IMR-90 (cell line): Measurements from ENCODE around the gene NCF2. TPM values are rescaled to one million over a fixed set of nuclear protein-coding genes. Genes with fewer than 3 reads are reported as not detected.

Experiments
- ATAC-seq: fragments of 200-7000 bp; cut with Tn5 transposase; 2 replicates; pipeline ENCODE4 v1.9.1; 2020; ENCODE audit warnings: low read depth, mild to moderate bottlenecking, moderate library complexity
- BruUV-seq: library from RNA; stranded (reverse); fragments of 400-500 nt; replicated peaks from 2 replicates; lab custom pipeline; 2021; lab: Mats Ljungman, UMichigan
- CTCF ChIA-PET: fragments of 300-600 bp; formaldehyde crosslinking; extraction: SDS; loops from one replicate; lab custom pipeline; 2021; ENCODE audit warnings: antibody characterized with exemption; lab: Yijun Ruan, JAX
- POLR2A ChIA-PET: fragments of 300-600 bp; sonication (Branson Sonifier 250); formaldehyde crosslinking; loops from one replicate; lab custom pipeline; 2022; ENCODE audit warnings: antibody characterized with exemption; ENCODE audit not compliant: unreplicated experiment; lab: Charles Lee
- DNase-seq: peaks from one replicate; pipeline ENCODE4 v3.0.0; 2013
- H2AFZ ChIP-seq: replicated peaks from 2 replicates; pipeline ENCODE3; 2013; ENCODE audit warnings: low read length, mild to moderate bottlenecking; ENCODE audit not compliant: poor library complexity
- H2AK5ac ChIP-seq: 2 replicates; pipeline ENCODE4 v1.6.1; 2013; ENCODE audit warnings: low read depth, low read length, inconsistent platforms
- H2AK9ac ChIP-seq: replicated peaks from 2 replicates; pipeline ENCODE3; 2013; ENCODE audit warnings: mild to moderate bottlenecking, low read depth, low read length, moderate library complexity; ENCODE audit not compliant: poor library complexity
- H2BK120ac ChIP-seq: 2 replicates; pipeline ENCODE4 v1.6.1; 2013; ENCODE audit warnings: low read depth, low read length, inconsistent platforms
- H2BK15ac ChIP-seq: 3 replicates; pipeline ENCODE4 v1.6.1; 2013; ENCODE audit warnings: low read depth, low read length, inconsistent platforms
- H2BK20ac ChIP-seq: 2 replicates; pipeline ENCODE4 v1.6.1; 2013; ENCODE audit warnings: low read depth, mild to moderate bottlenecking, inconsistent platforms, low read length, moderate library complexity
- H2BK5ac ChIP-seq: 2 replicates; pipeline ENCODE4 v1.6.1; 2013; ENCODE audit warnings: mild to moderate bottlenecking, low read depth, low read length, inconsistent platforms; ENCODE audit not compliant: poor library complexity, severe bottlenecking
- H3K14ac ChIP-seq: replicated peaks from 2 replicates; pipeline ENCODE4 v1.6.1; 2013; ENCODE audit warnings: low read depth, low read length, inconsistent platforms
- H3K18ac ChIP-seq: 2 replicates; pipeline ENCODE4 v1.6.1; 2013; ENCODE audit warnings: low read depth, low read length, control low read depth
- H3K23ac ChIP-seq: 2 replicates; pipeline ENCODE4 v1.6.1; 2013; ENCODE audit warnings: low read depth, low read length, inconsistent platforms
- H3K27ac ChIP-seq: 2 replicates; pipeline ENCODE4 v1.5.1; 2013; ENCODE audit warnings: mild to moderate bottlenecking, control low read depth, low read length; ENCODE audit not compliant: insufficient read depth
- H3K27me3 ChIP-seq: 2 replicates; pipeline ENCODE4 v1.6.1; 2013; ENCODE audit warnings: low read length; ENCODE audit not compliant: control insufficient read depth, insufficient read depth
- H3K36me3 ChIP-seq: 2 replicates; pipeline ENCODE4 v1.6.1; 2013; ENCODE audit warnings: low read length, mixed read lengths; ENCODE audit not compliant: control insufficient read depth, insufficient read depth
- H3K4ac ChIP-seq: 2 replicates; pipeline ENCODE4 v1.6.1; 2013; ENCODE audit warnings: low read depth, low read length, inconsistent platforms
- H3K4me1 ChIP-seq: 2 replicates; pipeline ENCODE4 v1.6.1; 2013; ENCODE audit warnings: low read length, mixed read lengths; ENCODE audit not compliant: control insufficient read depth, insufficient read depth
- H3K4me2 ChIP-seq: 2 replicates; pipeline ENCODE4 v1.6.1; 2013; ENCODE audit warnings: low read depth, mild to moderate bottlenecking, control low read depth, low read length, moderate library complexity
- H3K4me3 ChIP-seq: 2 replicates; pipeline ENCODE4 v1.5.1; 2013; ENCODE audit warnings: low read depth, mild to moderate bottlenecking, control low read depth, low read length, moderate library complexity; ENCODE audit not compliant: insufficient read depth
- H3K56ac ChIP-seq: 2 replicates; pipeline ENCODE4 v1.6.1; 2013; ENCODE audit warnings: low read length, inconsistent platforms; ENCODE audit not compliant: insufficient read depth; ENCODE audit errors: extremely low read depth
- H3K79me1 ChIP-seq, 2 experiments: 2 replicates each; pipeline ENCODE4 v1.6.1; 2013; ENCODE audit warnings: low read length in 2 of 2, inconsistent platforms in 1 of 2, low read depth in 1 of 2
- H3K9ac ChIP-seq: 2 replicates; pipeline ENCODE4 v1.6.1; 2013; ENCODE audit warnings: low read depth, low read length, control low read depth
- H3K9me1 ChIP-seq: 2 replicates; pipeline ENCODE4 v1.6.1; 2013; ENCODE audit warnings: low read length, inconsistent platforms; ENCODE audit not compliant: insufficient read depth
- H3K9me3 ChIP-seq: 2 replicates; pipeline ENCODE4 v1.6.1; 2013; ENCODE audit warnings: low read length; ENCODE audit not compliant: control insufficient read depth, insufficient read depth
- H4K20me1 ChIP-seq: 2 replicates; pipeline ENCODE4 v1.6.1; 2013; ENCODE audit warnings: low read length, inconsistent platforms; ENCODE audit not compliant: insufficient read depth
- H4K5ac ChIP-seq: 2 replicates; pipeline ENCODE4 v1.6.1; 2013; ENCODE audit warnings: mild to moderate bottlenecking, low read depth, low read length, control low read depth
- H4K8ac ChIP-seq, 2 experiments: 2 replicates each; pipeline ENCODE4 v1.6.1; 2013; ENCODE audit warnings: low read depth in 2 of 2, low read length in 2 of 2, control low read depth in 1 of 2, inconsistent platforms in 1 of 2
- H4K91ac ChIP-seq: 2 replicates; pipeline ENCODE4 v1.6.1; 2013; ENCODE audit warnings: low read depth, low read length, inconsistent platforms; ENCODE audit not compliant: insufficient read depth
- BHLHE40 ChIP-seq: fragments of 150-350 bp; IDR thresholded peaks from 2 replicates; pipeline ENCODE4 v1.6.1; 2016; ENCODE audit warnings: mild to moderate bottlenecking, low read depth, low read length
- CHD1 ChIP-seq: IDR thresholded peaks from 2 replicates; pipeline ENCODE4 v1.6.1; 2012; ENCODE audit warnings: low read depth, low read length, improper control_type of control experiment
- CTCF ChIP-seq: conservative IDR thresholded peaks from 2 replicates; pipeline ENCODE4 v1.5.1; 2012; ENCODE audit warnings: mild to moderate bottlenecking, low read depth, low read length, improper control_type of control experiment
- FOS ChIP-seq: fragments of 150-350 bp; IDR thresholded peaks from 2 replicates; pipeline ENCODE4 v1.6.1; 2016; ENCODE audit warnings: low read depth, low read length
- MAFK ChIP-seq: IDR thresholded peaks from 2 replicates; pipeline ENCODE4 v1.6.1; 2012; ENCODE audit warnings: low read depth, low read length, improper control_type of control experiment
- MAZ ChIP-seq: IDR thresholded peaks from 2 replicates; pipeline ENCODE4 v1.6.1; 2012; ENCODE audit warnings: low read depth, mild to moderate bottlenecking, low read length, improper control_type of control experiment, moderate library complexity, borderline replicate concordance
- MXI1 ChIP-seq: IDR thresholded peaks from 2 replicates; pipeline ENCODE4 v1.6.1; 2012; ENCODE audit warnings: low read depth, mild to moderate bottlenecking, low read length, moderate library complexity, borderline replicate concordance
- NFE2L2 ChIP-seq: fragments of 150-350 bp; IDR thresholded peaks from 2 replicates; pipeline ENCODE4 v1.6.1; 2016; ENCODE audit warnings: low read depth, mild to moderate bottlenecking, low read length
- POLR2A ChIP-seq: IDR thresholded peaks from 2 replicates; pipeline ENCODE4 v1.6.1; 2012; ENCODE audit warnings: mild to moderate bottlenecking, low read depth, low read length
- RCOR1 ChIP-seq: IDR thresholded peaks from 2 replicates; pipeline ENCODE4 v1.6.1; 2012; ENCODE audit warnings: mild to moderate bottlenecking, low read length, improper control_type of control experiment; ENCODE audit not compliant: insufficient replicate concordance
- WGBS, 2 experiments: methylation state at CpG; one replicate each; pipeline versions ENCODE4 v1.1.5 to v1.1.7; 2013; ENCODE audit warnings: missing lambda C conversion rate in 2 of 2; ENCODE audit not compliant: insufficient read length in 1 of 2; ENCODE audit errors: extremely low coverage in 2 of 2; 5-methylcytosine and 5-hydroxymethylcytosine counted together
- dilution Hi-C: fragments of 300-500 bp; cut with HindIII; formaldehyde crosslinking; loops from one replicate; pipeline ENCODE4 v1.14.3; 2018; ENCODE audit warnings: low sequenced_read_pairs; ENCODE audit not compliant: unreplicated experiment
- in situ Hi-C: fragments of 300-500 bp; cut with MboI; formaldehyde crosslinking; loops from 3 replicates; pipeline ENCODE4 v1.14.3; 2019; ENCODE audit warnings: low sequenced_read_pairs, inconsistent platforms, mixed read lengths
- intact Hi-C: fragments of 100-400 bp; cut with micrococcal nuclease; formaldehyde crosslinking; loops from 2 replicates; pipeline ENCODE4 v1.10.0; 2022
- polyA plus RNA-seq, 3 experiments: library from polyadenylated mRNA; depleted of rRNA; stranded (reverse); fragments of >200 nt; gene quantifications; 2 replicates each; pipeline ENCODE4 v1.2.3, GENCODE V29; 2012; ENCODE audit warnings: low replicate concordance in 1 of 3
- total RNA-seq: library from RNA; depleted of rRNA; stranded (reverse); fragments of >200 nt; gene quantifications from 2 replicates; pipeline ENCODE4 v1.2.3, GENCODE V29; 2012
- TF ChIP-seq, protein P1 (sequence below): fragments of 150-350 bp; IDR thresholded peaks from 2 replicates; pipeline ENCODE4 v1.6.1; 2016; ENCODE audit warnings: low read depth, mild to moderate bottlenecking, low read length, moderate library complexity, borderline replicate concordance
- TF ChIP-seq, protein P2 (sequence below): fragments of 150-350 bp; IDR thresholded peaks from 2 replicates; pipeline ENCODE4 v1.6.1; 2017; ENCODE audit warnings: mild to moderate bottlenecking, antibody characterized with exemption, low read length, low read depth

NCF2 gene
- total and polyA plus RNA-seq, 2 of the 4 experiments (the other 2 are of a cell fraction): 3.2 to 4.2 TPM

DNA sequence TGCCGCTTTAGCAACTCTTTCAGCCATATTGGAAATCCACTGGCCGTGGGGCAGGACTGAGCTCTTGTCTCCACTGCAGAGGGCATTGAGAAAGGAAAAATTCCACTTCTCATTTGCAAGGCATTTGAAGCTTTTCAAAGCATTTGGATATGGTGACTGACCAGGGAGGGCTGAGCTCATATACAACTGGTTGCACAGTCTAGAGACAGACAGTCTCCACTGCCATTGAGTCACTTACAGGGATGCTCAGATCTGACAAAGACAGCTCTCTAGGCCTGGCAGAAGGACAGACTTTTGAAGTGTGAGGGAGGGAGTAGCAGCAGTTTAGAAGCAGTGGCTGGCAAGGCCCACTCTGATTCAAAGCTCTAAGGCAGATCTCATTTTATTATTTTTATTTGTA, 24.2 kb downstream of the NCF2 start:
- no peaks in the 10 kb centered on the region for H3K9me3 ChIP-seq
- no peaks in the 10 kb centered on the region for H3K79me1 ChIP-seq
- H3K23ac ChIP-seq: no peak overlapping the region
- no peak overlapping the region for H2BK120ac ChIP-seq
- H3K9me1 ChIP-seq: peaks cover 9% of the 10 kb centered on the region
- H2BK15ac ChIP-seq: no peak overlapping the region
- DNase-seq (no peak), ATAC-seq (no peak)
- H3K14ac ChIP-seq: no peak overlapping the region
- no peaks in the 10 kb centered on the region for H3K36me3 ChIP-seq
- no peak overlapping the region for H3K27ac ChIP-seq
- TF ChIP-seq BHLHE40 (no peak), MAFK (no peak), NFE2L2 (no peak), MXI1 (no peak), MAZ (no peak), CHD1 (no peak), POLR2A (no peak), CTCF (no peak), RCOR1 (no peak), FOS (no peak)
- TF ChIP-seq, protein P1, sequence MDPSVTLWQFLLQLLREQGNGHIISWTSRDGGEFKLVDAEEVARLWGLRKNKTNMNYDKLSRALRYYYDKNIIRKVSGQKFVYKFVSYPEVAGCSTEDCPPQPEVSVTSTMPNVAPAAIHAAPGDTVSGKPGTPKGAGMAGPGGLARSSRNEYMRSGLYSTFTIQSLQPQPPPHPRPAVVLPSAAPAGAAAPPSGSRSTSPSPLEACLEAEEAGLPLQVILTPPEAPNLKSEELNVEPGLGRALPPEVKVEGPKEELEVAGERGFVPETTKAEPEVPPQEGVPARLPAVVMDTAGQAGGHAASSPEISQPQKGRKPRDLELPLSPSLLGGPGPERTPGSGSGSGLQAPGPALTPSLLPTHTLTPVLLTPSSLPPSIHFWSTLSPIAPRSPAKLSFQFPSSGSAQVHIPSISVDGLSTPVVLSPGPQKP: no peak
- TF ChIP-seq, protein P2, sequence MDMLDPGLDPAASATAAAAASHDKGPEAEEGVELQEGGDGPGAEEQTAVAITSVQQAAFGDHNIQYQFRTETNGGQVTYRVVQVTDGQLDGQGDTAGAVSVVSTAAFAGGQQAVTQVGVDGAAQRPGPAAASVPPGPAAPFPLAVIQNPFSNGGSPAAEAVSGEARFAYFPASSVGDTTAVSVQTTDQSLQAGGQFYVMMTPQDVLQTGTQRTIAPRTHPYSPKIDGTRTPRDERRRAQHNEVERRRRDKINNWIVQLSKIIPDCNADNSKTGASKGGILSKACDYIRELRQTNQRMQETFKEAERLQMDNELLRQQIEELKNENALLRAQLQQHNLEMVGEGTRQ: no peak
- H2BK5ac ChIP-seq: no peak overlapping the region
- H2AK5ac ChIP-seq: no peak overlapping the region
- H3K27me3 ChIP-seq: no peaks in the 10 kb centered on the region
- no peak overlapping the region for H4K91ac ChIP-seq
- H3K4ac ChIP-seq: no peak overlapping the region
- H3K56ac ChIP-seq: no peak overlapping the region
- no peak overlapping the region for H4K5ac ChIP-seq
- no peak overlapping the region for H2AFZ ChIP-seq
- dilution Hi-C loops: no loop called here
- no peak overlapping the region for H4K8ac ChIP-seq
- 94% methylated on average over 2 of the region's 2 CpGs; no CpG with 5 or more reads in 1 of the 2 experiments for WGBS, 2 experiments
- H3K4me3 ChIP-seq: no peak overlapping the region
- no peak overlapping the region for H3K9ac ChIP-seq
- H2BK20ac ChIP-seq: no peak overlapping the region
- ChIA-PET CTCF (no interaction called here), POLR2A (no interaction called here)
- no peaks in the 10 kb centered on the region for H4K20me1 ChIP-seq
- H3K4me1 ChIP-seq: peaks cover 13% of the 10 kb centered on the region
- H3K4me2 ChIP-seq: no peak overlapping the region
- in situ Hi-C loops: no loop called here
- intact Hi-C loops: no loop called here
- no TSS peak for BruUV-seq
- H2AK9ac ChIP-seq: no peak overlapping the region
- H3K18ac ChIP-seq: no peak overlapping the region
